SK-N-SH treated with all-trans-retinoic acid at 6 μM for 48 hours (cell line): ENCODE results near the gene GPR137.

Experiments used
- ATAC-seq: fragments of 200-7000 bp; cut with Tn5 transposase; 3 replicates; pipeline ENCODE4 v1.9.1; 2020; ENCODE audit warnings: mild to moderate bottlenecking, moderate library complexity
- ARNTL ChIP-seq: fragments of 450-650 bp; formaldehyde crosslinking; IDR thresholded peaks from 2 replicates; pipeline ENCODE4 v1.5.0; 2020; ENCODE audit warnings: low read depth, mild to moderate bottlenecking, moderate library complexity, borderline replicate concordance
- BACH2 ChIP-seq: fragments of 250-450 bp; sonication (Bioruptor Pico); IDR thresholded peaks from 2 replicates; pipeline ENCODE4 v1.9.0; 2021; ENCODE audit warnings: mild to moderate bottlenecking, borderline replicate concordance
- CREB5 ChIP-seq: fragments of 250-450 bp; sonication (Bioruptor Pico); IDR thresholded peaks from 2 replicates; pipeline ENCODE4 v1.5.1; 2020; ENCODE audit warnings: low read depth, mild to moderate bottlenecking, moderate library complexity
- CSDC2 ChIP-seq: fragments of 250-450 bp; sonication (Bioruptor Pico); IDR thresholded peaks from 2 replicates; pipeline ENCODE4 v1.5.0; 2020; ENCODE audit warnings: mild to moderate bottlenecking, moderate library complexity
- CSRNP3 ChIP-seq: fragments of 250-450 bp; sonication (Bioruptor Pico); IDR thresholded peaks from 2 replicates; pipeline ENCODE4 v1.5.1; 2021; ENCODE audit warnings: mild to moderate bottlenecking, moderate library complexity
- ESRRG ChIP-seq: fragments of 250-450 bp; sonication (Bioruptor Pico); IDR thresholded peaks from 2 replicates; pipeline ENCODE4 v1.6.1; 2021; ENCODE audit warnings: mild to moderate bottlenecking
- GLIS3 ChIP-seq: fragments of 250-450 bp; sonication (Bioruptor Pico); IDR thresholded peaks from 2 replicates; pipeline ENCODE4 v1.5.0; 2020; ENCODE audit warnings: mild to moderate bottlenecking, moderate library complexity
- ISL1 ChIP-seq: fragments of 250-450 bp; sonication (Bioruptor Pico); IDR thresholded peaks from 2 replicates; pipeline ENCODE4 v2.1.2; 2022; ENCODE audit warnings: mild to moderate bottlenecking, moderate library complexity
- OSR1 ChIP-seq: fragments of 250-450 bp; sonication (Bioruptor Pico); IDR thresholded peaks from 2 replicates; pipeline ENCODE4 v1.8.0; 2022; ENCODE audit warnings: moderate library complexity, mild to moderate bottlenecking, inconsistent platforms
- PATZ1 ChIP-seq: fragments of 250-450 bp; sonication (Bioruptor Pico); IDR thresholded peaks from 2 replicates; pipeline ENCODE4 v1.8.0; 2020; ENCODE audit warnings: mild to moderate bottlenecking, moderate library complexity, borderline replicate concordance
- POU6F1 ChIP-seq: fragments of 250-450 bp; sonication (Bioruptor Pico); IDR thresholded peaks from 2 replicates; pipeline ENCODE4 v1.8.0; 2021; ENCODE audit warnings: low read depth, mild to moderate bottlenecking, moderate library complexity, borderline replicate concordance
- PPARA ChIP-seq: fragments of 250-450 bp; sonication (Bioruptor Pico); IDR thresholded peaks from 2 replicates; pipeline ENCODE4 v1.5.0; 2020; ENCODE audit warnings: mild to moderate bottlenecking, borderline replicate concordance
- RARB ChIP-seq: fragments of 250-450 bp; sonication (Bioruptor Pico); IDR thresholded peaks from 2 replicates; pipeline ENCODE4 v1.8.0; 2021; ENCODE audit warnings: mild to moderate bottlenecking, moderate library complexity
- SNAI2 ChIP-seq: fragments of 250-450 bp; sonication (Bioruptor Pico); IDR thresholded peaks from 2 replicates; pipeline ENCODE4 v1.5.0; 2020; ENCODE audit warnings: mild to moderate bottlenecking, moderate library complexity
- TCF4 ChIP-seq: fragments of 250-450 bp; sonication (Bioruptor Pico); IDR thresholded peaks from 2 replicates; pipeline ENCODE4 v1.8.0; 2021; ENCODE audit warnings: mild to moderate bottlenecking, moderate library complexity, borderline replicate concordance
- TOX ChIP-seq: fragments of 250-450 bp; sonication (Bioruptor Pico); IDR thresholded peaks from 2 replicates; pipeline ENCODE4 v1.8.0; 2021; ENCODE audit warnings: mild to moderate bottlenecking, moderate library complexity, borderline replicate concordance
- TSHZ2 ChIP-seq: fragments of 250-450 bp; sonication (Bioruptor Pico); IDR thresholded peaks from 2 replicates; pipeline ENCODE4 v1.5.0; 2020; ENCODE audit warnings: mild to moderate bottlenecking, moderate library complexity
- ZC3H10 ChIP-seq: fragments of 250-450 bp; sonication (Bioruptor Pico); IDR thresholded peaks from 2 replicates; pipeline ENCODE4 v1.5.1; 2021; ENCODE audit warnings: mild to moderate bottlenecking, moderate library complexity
- ZFP3 ChIP-seq: fragments of 250-450 bp; sonication (Bioruptor Pico); IDR thresholded peaks from 2 replicates; pipeline ENCODE4 v1.5.0; 2020; ENCODE audit warnings: mild to moderate bottlenecking, moderate library complexity
- ZFP30 ChIP-seq: fragments of 450-650 bp; formaldehyde crosslinking; IDR thresholded peaks from 2 replicates; pipeline ENCODE4 v1.5.0; 2022; ENCODE audit warnings: mild to moderate bottlenecking, moderate library complexity
- ZNF565 ChIP-seq: fragments of 450-650 bp; formaldehyde crosslinking; conservative IDR thresholded peaks from 2 replicates; pipeline ENCODE4 v1.5.0; 2020; ENCODE audit warnings: low read depth, mild to moderate bottlenecking, moderate library complexity

GPR137 gene

GRCh38 chr11:64284048-64284961 lies 1.3 kb upstream of the GPR137 start, which contains the start of gene BAD:
BAD (minus strand) TSS chr11:64284665; CDS start chr11:64284368, 297 bp downstream.
- TF ChIP-seq POU6F1 (no peak), ZFP3 (CRISPR knock-in tag) (no peak), TCF4 (CRISPR knock-in tag) (no peak), ESRRG (CRISPR knock-in tag) (no peak), ZC3H10 (CRISPR knock-in tag) (no peak), OSR1 (CRISPR knock-in tag) (no peak), SNAI2 (CRISPR knock-in tag) (no peak), TOX (CRISPR knock-in tag) (no peak), PATZ1 (no peak), ZNF565 (CRISPR knock-in tag) (no peak), CSRNP3 (no peak), TSHZ2 (CRISPR knock-in tag) (no peak), ZFP30 (CRISPR knock-in tag) (no peak), GLIS3 (no peak), RARB (CRISPR knock-in tag) (no peak), ARNTL (no peak), ISL1 (CRISPR knock-in tag) (no peak), CSDC2 (CRISPR knock-in tag) (no peak), PPARA (no peak), BACH2 (CRISPR knock-in tag) (no peak)
- TF ChIP-seq, all 23 proteins: peak for 0
- ATAC-seq: peak; percentile 91

GRCh38 chr11:64285885-64286800 lies 495 bp downstream of the GPR137 start:
- TF ChIP-seq ZNF565 (CRISPR knock-in tag): no peak
- TF ChIP-seq CREB5: no peak
- TF ChIP-seq ARNTL: no peak
- no peak for TF ChIP-seq PATZ1
- no peak for TF ChIP-seq GLIS3
- no peak for TF ChIP-seq ISL1 (CRISPR knock-in tag)
- ATAC-seq: peak; percentile 23
